IgD-negative memory B cell (primary cell): ENCODE results near the gene SUPT3H. TPM values are rescaled to one million over a fixed set of nuclear protein-coding genes. Genes with fewer than 3 reads are reported as not detected.
"Not testable (repeated sequence)": the region's sequence is repeated elsewhere in the genome, so short reads cannot be mapped to it uniquely, and the experiment has no call there.

Experiments
- H3K27ac Mint-ChIP-seq, 3 donors: one replicate each; pipeline ENCODE4 v1.8.0; 2020 to 2022; ENCODE audit warnings: mild to moderate bottlenecking in 3 of 3, mixed read lengths in 3 of 3, moderate library complexity in 1 of 3
- H3K27me3 Mint-ChIP-seq: one replicate; pipeline ENCODE4 v1.8.0; 2021; ENCODE audit warnings: mixed read lengths
- H3K36me3 Mint-ChIP-seq: one replicate; pipeline ENCODE4 v1.8.0; 2020; ENCODE audit warnings: mild to moderate bottlenecking, mixed read lengths
- H3K4me1 Mint-ChIP-seq, 3 donors: one replicate each; pipeline ENCODE4 v1.8.0; 2020 to 2022; ENCODE audit warnings: mixed read lengths in 3 of 3, mild to moderate bottlenecking in 1 of 3
- H3K4me3 Mint-ChIP-seq, 4 donors: one replicate each; pipeline ENCODE4 v1.8.0; 2020 to 2022; ENCODE audit warnings: mild to moderate bottlenecking in 4 of 4, mixed read lengths in 4 of 4, moderate library complexity in 3 of 4
- H3K9me3 Mint-ChIP-seq, 3 donors: one replicate each; pipeline ENCODE4 v1.8.0; 2020 to 2021; ENCODE audit warnings: mixed read lengths in 3 of 3, mild to moderate bottlenecking in 1 of 3
- polyA plus RNA-seq: library from polyadenylated mRNA; unstranded; fragments of 300-500 nt; fragmentation: Illumina TruSeq; gene quantifications from one replicate; pipeline ENCODE4 v1.2.3, GENCODE V29; 2021

SUPT3H gene
- polyA plus RNA-seq, 1 donor from 2014 or later = 8.5 TPM

DNA sequence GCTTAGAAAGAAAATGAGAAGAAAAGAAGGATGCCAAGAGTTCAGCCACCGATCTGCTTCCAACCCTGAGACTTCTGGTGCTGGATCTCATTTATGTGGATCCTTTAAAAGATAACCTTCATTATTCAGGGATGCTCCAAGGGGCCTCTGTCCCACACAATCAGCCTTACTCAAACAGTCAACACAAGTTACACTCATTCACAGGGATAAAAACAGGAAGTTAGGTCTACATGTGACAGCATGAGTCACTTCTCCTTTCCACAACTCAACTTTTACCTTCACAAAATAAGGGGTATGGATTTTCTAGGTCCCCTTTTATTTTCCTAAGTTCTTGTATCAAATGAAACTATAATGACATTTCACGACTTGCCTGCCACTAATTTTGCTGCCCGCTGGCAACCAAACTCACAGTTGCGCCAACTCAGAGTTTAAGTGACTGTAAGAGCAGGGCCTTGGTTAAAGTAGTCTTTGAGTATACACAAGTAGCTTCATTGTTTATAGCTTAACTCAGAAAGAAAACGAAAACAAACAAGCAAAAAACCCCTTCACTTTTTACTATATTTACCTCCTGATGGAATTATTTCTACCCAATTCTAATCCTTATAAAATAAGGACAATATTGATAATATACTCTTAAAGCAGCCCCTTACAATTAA lies 328.4 kb downstream of the SUPT3H start:
- H3K9me3 Mint-ChIP-seq = no peaks in the 10 kb centered on the region
- H3K27me3 Mint-ChIP-seq = no peaks in the 10 kb centered on the region
- H3K4me3 Mint-ChIP-seq = no peak overlapping the region
- H3K4me1 Mint-ChIP-seq = peaks cover 17 to 24% (median 23%) of the 10 kb centered on the region in 3 donors
- H3K27ac Mint-ChIP-seq = peak overlapping the region in 2 of 3 donors; percentile 4 to 76
- H3K36me3 Mint-ChIP-seq = peaks cover 6% of the 10 kb centered on the region

DNA sequence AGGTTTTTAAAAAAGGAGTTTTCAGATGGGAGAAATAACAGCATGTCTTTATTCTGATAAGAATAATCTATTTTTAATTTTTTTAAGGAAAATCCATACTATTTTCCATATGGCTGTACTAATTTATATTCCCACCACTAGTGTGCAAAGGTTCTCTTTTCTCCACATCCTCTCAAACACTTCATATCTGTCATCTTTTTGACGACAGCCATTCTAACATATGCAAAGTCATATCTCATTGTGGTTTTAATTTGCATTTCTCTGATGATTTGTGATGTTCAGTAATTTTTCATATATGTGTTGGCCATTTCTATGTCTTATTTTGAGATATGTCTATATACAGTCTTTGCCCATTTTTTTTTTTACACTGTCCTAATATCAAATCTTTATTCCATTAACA lies 330.2 kb downstream of the SUPT3H start:
- H3K4me3 Mint-ChIP-seq = no peak overlapping the region
- H3K27me3 Mint-ChIP-seq = no peaks in the 10 kb centered on the region
- no peaks in the 10 kb centered on the region for H3K9me3 Mint-ChIP-seq
- H3K4me1 Mint-ChIP-seq = peaks cover 17 to 27% (median 26%) of the 10 kb centered on the region in 3 donors
- peaks cover 6% of the 10 kb centered on the region for H3K36me3 Mint-ChIP-seq
- no peak overlapping the region for H3K27ac Mint-ChIP-seq

DNA sequence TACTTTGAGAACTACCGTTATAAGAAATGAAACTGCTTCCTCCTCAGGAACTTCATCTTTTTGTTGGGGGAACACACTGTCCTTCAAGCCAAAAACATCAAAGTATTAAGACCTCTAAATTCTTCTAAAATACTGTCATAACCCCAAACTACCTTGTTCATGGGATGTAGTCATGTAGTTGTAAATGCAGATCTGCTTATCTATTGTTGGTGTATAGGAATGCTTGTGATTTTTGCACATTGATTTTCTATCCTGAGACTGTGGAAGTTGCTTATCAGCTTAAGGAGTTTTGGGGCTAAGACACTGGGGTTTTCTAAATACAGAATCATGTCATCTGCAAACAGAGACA lies 332.5 kb downstream of the SUPT3H start:
- Mint-ChIP-seq H3K9me3 (no peaks in the 10 kb centered on the region), H3K4me3 (no peak overlapping the region), H3K4me1 (peaks cover 17 to 26% (median 25%) of the 10 kb centered on the region in 3 donors), H3K27ac (no peak overlapping the region), H3K36me3 (peaks cover 3% of the 10 kb centered on the region), H3K27me3 (no peaks in the 10 kb centered on the region)

DNA sequence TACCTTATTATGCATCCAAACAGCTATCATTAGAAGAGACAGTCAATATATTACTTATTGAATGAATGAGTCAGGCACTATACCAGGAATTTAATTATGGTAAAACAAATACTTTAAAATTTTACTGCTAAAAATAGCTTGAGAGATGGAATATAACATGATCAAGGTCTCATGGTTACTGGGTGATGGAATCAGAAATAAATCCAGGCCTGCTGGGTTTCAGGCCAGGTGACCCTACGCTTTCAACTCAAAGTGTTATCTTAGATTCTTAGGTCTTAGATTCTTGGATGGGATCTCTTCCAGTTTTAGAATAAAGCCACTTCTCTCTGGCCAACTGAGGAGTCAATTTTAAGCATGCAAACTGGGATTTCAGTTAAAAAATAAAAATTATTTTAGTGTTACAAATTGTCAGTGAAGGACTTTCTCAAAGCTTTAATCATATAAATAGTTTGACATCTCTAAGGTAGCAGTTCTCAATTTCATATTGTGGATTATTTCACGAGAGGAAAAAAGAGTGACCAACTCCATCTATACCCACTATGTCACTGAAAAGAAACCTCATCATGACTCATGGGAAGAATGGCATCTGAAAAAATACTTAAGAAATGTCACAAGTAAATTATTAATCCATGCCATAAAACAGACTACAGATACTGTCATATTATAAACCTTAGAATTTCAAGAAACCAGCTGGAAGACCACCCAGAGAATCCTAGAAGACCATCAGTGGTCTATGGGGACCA lies 333.1 kb downstream of the SUPT3H start:
- Mint-ChIP-seq H3K27ac (no peak overlapping the region), H3K9me3 (no peaks in the 10 kb centered on the region), H3K4me3 (no peak overlapping the region), H3K4me1 (peaks cover 17 to 25% (median 24%) of the 10 kb centered on the region in 3 donors), H3K27me3 (no peaks in the 10 kb centered on the region), H3K36me3 (peaks cover 3% of the 10 kb centered on the region)

DNA sequence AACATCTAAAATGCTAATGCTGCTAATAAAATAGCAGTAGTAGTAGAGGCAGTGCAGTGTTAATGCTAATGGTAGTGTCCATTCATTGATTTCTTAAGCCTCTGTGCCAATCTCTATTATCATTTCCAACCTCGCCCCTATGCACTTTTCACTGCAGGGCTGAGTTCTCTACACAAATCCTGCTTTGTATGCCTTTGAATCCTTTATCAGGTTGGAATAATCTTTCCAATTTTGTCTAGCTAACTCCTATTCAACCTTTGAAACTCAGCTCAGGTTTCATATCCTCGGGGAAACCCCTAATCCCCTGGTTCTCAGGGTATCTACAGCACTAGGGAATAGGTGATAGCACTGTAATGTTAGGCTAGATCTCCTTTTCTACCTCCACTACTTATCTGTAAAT lies 333.6 kb downstream of the SUPT3H start:
- Mint-ChIP-seq H3K4me3 (no peak overlapping the region), H3K27me3 (no peaks in the 10 kb centered on the region), H3K36me3 (peaks cover under 1% of the 10 kb centered on the region), H3K27ac (no peak overlapping the region), H3K9me3 (no peaks in the 10 kb centered on the region), H3K4me1 (peaks cover 12 to 19% (median 18%) of the 10 kb centered on the region in 3 donors)

DNA sequence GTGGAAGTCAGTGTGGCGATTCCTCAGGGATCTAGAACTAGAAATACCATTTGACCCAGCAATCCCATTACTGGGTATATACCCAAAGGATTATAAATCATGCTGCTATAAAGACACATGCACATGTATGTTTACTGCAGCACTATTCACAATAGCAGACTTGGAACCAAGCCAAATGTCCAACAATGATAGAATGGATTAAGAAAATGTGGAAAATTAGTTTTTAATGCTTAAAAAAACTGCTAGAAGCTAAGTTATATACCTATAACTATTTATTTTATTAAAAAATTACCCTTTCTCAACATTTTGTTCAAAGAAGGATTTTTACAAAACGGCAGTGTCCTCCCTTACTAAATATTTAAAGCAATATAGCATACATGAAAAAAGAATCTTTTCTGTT lies 335.1 kb downstream of the SUPT3H start:
- H3K36me3 Mint-ChIP-seq, H3K9me3 Mint-ChIP-seq, H3K4me3 Mint-ChIP-seq, H3K27ac Mint-ChIP-seq, H3K27me3 Mint-ChIP-seq: not testable (repeated sequence)
- H3K4me1 Mint-ChIP-seq = peaks cover 7 to 12% (median 9%) of the 10 kb centered on the region in 3 donors

DNA sequence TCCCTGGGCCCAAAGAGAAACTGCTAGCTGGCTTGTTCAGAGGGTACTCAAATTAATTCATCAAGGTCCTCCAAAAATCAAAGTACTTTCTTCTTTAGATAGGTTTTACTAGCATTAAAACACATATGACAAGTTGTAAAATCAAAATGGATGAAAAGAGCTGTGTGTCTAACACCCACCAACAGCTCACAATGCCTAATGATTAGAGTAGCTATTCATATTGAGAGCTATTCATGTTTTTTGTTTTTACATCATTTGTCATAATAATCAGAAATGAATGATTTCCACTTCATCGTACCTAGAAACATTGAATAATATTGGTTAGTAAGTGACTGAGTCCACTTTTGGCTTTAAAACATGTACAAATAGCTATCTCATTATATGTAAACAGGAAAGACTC lies 339.5 kb downstream of the SUPT3H start:
- H3K4me3 Mint-ChIP-seq = no peak overlapping the region
- H3K27ac Mint-ChIP-seq = no peak overlapping the region
- H3K27me3 Mint-ChIP-seq = no peaks in the 10 kb centered on the region
- peaks cover 0 to 1% (median 0%) of the 10 kb centered on the region in 3 donors for H3K4me1 Mint-ChIP-seq
- peaks cover 5% of the 10 kb centered on the region for H3K36me3 Mint-ChIP-seq
- no peaks in the 10 kb centered on the region for H3K9me3 Mint-ChIP-seq

DNA sequence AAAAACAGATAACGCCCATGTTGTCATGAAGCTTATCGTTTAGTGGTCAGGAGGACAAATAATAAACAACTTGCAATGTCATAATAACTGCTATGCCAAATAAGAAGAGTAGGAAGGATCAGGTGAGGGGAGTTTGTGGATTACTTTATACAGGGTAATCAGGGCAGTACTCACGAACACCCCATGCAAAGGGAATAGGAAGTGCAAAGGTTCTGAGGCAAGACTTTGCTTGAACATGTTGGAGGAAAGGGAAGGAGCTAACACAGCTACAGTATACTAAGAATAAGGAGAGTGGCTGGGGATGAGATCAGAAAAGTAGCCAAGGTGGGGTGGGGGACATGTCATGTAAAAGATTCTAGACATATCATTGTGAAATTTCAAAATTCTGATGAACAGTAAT lies 341.6 kb downstream of the SUPT3H start:
- Mint-ChIP-seq H3K27me3 (no peaks in the 10 kb centered on the region), H3K4me3 (no peak overlapping the region), H3K4me1 (peaks cover 0 to 1% (median 0%) of the 10 kb centered on the region in 3 donors), H3K27ac (no peak overlapping the region), H3K9me3 (no peaks in the 10 kb centered on the region), H3K36me3 (peaks cover 5% of the 10 kb centered on the region)

DNA sequence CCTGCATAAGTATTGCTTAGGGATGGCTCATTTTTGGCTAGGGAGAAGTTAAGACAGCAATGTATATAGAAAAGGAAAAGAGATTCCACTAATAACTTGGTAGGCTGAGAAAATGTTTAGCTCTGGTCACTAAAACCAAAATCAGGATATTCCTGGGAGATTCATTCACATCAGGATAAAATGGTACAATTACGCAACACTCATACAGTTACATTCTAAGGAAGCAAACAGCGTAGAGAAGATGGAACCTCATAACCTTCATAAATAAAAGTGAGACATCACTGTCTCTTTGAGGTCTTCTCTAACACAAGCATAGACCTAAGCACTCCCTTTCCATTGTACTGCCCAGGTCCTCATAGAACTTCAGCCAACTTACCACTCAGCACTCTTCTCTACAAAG lies 345.3 kb downstream of the SUPT3H start:
- H3K27ac Mint-ChIP-seq = no peak overlapping the region
- H3K4me1 Mint-ChIP-seq = peaks cover 0 to 2% (median 0%) of the 10 kb centered on the region in 3 donors
- H3K4me3 Mint-ChIP-seq = no peak overlapping the region
- H3K36me3 Mint-ChIP-seq = peaks cover 5% of the 10 kb centered on the region
- H3K27me3 Mint-ChIP-seq = no peaks in the 10 kb centered on the region
- peaks cover 0 to 7% (median 4%) of the 10 kb centered on the region in 3 donors for H3K9me3 Mint-ChIP-seq

DNA sequence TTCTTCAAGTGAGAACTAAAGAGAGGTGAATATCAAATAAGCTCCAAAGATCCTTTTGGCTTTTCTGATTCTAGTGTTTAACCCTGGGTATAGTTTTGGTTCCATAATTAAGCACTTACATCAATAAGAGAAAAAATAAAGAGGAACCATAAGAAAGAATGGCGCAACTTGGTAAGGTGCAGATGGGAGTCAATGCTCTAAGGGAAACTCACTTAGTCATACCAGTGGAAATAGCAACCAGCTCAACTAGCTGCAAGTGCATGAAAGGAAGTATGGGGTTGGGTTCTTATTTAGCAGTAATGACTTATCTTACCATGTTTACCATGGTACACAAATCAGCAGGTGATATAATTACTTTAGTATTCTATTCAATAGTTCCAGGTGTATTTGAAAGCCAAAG lies 346.1 kb downstream of the SUPT3H start:
- H3K4me1 Mint-ChIP-seq = peaks cover 3 to 4% (median 3%) of the 10 kb centered on the region in 3 donors
- no peak overlapping the region for H3K27ac Mint-ChIP-seq
- H3K27me3 Mint-ChIP-seq = no peaks in the 10 kb centered on the region

DNA sequence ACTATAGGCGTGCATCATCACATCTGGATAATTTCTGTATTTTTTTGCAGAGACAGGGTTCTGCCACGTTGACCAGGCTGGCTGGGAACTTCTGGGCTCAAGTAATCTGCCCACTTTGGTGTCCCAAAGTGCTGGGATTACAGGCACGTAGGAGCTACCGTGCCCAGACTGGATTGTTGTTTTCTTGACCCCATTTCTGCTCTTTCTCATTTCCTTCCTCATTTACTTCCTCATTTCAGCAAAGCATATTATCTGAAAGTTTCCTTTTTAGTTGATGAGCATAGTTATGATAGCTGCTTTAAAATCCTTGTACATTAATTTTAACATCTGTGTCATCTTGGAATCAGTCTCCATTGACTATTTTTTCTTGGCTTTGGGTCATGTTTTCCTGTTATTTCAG lies 350.6 kb downstream of the SUPT3H start:
- peaks cover 4% of the 10 kb centered on the region for H3K36me3 Mint-ChIP-seq
- H3K4me3 Mint-ChIP-seq = no peak overlapping the region
- H3K9me3 Mint-ChIP-seq = peaks cover 2 to 10% (median 8%) of the 10 kb centered on the region in 3 donors
- H3K27me3 Mint-ChIP-seq = no peaks in the 10 kb centered on the region
- H3K27ac Mint-ChIP-seq = no peak overlapping the region
- peaks cover 4 to 8% (median 5%) of the 10 kb centered on the region in 3 donors for H3K4me1 Mint-ChIP-seq

More for the DNA sequence above, 346.1 kb downstream of the SUPT3H start:
- Mint-ChIP-seq H3K4me3 (no peak overlapping the region), H3K9me3 (peaks cover 0 to 10% (median 8%) of the 10 kb centered on the region in 3 donors), H3K36me3 (peaks cover 5% of the 10 kb centered on the region)

DNA sequence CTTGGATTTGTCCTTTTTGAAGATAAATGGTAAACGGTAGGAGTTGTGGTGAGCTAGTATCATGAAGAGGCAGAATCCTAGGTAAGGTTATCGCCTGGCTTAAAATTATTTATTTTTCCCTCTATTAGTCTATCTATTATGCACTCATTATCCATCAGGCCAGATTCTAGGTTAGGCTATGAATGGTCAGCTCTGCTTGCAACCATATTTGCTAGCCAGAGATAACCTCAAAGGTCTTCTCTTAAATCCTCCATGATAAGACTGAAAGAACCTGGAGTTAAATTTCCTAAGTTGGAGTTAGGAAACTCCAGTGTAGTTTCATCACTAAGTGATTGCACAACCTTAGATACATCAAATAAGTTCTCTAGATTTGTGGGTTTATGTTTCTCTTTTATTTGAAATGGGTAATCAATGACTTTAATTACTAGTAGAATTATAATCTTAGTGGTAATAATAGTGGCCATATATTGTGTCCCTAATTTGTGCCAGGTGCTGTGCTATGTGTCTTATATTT lies 351.7 kb downstream of the SUPT3H start:
- no peak overlapping the region for H3K4me3 Mint-ChIP-seq
- H3K27ac Mint-ChIP-seq = no peak overlapping the region
- peaks cover 4 to 8% (median 5%) of the 10 kb centered on the region in 3 donors for H3K4me1 Mint-ChIP-seq
- H3K27me3 Mint-ChIP-seq = no peaks in the 10 kb centered on the region
- peaks cover 2 to 10% (median 8%) of the 10 kb centered on the region in 3 donors for H3K9me3 Mint-ChIP-seq
- peaks cover 4% of the 10 kb centered on the region for H3K36me3 Mint-ChIP-seq

DNA sequence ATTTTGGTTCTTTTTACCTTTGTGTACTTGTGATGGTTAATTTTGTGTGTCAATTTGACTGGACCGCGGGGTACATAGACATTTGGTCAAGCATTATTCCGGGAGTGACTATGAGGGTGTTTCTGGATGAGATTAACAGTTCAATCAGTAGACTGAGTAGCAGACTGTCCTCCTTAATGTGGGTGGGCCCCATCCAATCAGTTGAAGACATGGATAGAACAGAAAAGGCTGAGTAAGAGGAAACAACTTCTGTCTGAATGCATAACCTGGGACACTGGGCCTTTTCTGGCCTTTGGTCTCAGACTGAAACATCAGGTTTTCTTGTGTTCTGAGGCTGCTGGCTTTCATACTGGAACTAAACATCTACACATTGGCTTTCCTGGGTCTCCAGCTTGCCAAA lies 353.1 kb downstream of the SUPT3H start:
- H3K4me1 Mint-ChIP-seq = peaks cover 4 to 8% (median 5%) of the 10 kb centered on the region in 3 donors
- no peak overlapping the region for H3K4me3 Mint-ChIP-seq
- peaks cover 2 to 10% (median 8%) of the 10 kb centered on the region in 3 donors for H3K9me3 Mint-ChIP-seq
- H3K27ac Mint-ChIP-seq = no peak overlapping the region
- H3K36me3 Mint-ChIP-seq = peaks cover 4% of the 10 kb centered on the region
- no peaks in the 10 kb centered on the region for H3K27me3 Mint-ChIP-seq

DNA sequence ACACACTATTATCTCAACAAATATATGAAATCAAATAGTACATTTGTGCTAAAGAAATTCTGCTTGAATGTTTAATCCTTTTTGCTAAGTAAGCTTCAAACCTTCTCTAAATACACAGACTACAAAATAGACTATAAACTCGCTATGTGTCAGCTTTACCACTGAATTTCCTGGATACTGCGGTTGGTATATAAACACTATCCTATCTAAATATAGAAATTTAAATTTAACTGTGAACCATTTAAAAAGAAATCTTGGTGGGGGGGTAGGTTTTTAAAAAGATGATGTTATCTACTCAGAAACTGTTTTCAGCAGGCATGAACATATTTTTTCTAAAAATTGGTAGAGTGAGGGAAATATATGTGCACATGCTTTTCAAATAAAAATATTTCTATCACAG lies 356.1 kb downstream of the SUPT3H start:
- Mint-ChIP-seq H3K4me1 (peaks cover 0 to 5% (median 2%) of the 10 kb centered on the region in 3 donors), H3K27me3 (no peaks in the 10 kb centered on the region), H3K4me3 (no peak overlapping the region), H3K27ac (no peak overlapping the region), H3K36me3 (peaks cover 3% of the 10 kb centered on the region), H3K9me3 (peaks cover 0 to 2% (median 0%) of the 10 kb centered on the region in 3 donors)

DNA sequence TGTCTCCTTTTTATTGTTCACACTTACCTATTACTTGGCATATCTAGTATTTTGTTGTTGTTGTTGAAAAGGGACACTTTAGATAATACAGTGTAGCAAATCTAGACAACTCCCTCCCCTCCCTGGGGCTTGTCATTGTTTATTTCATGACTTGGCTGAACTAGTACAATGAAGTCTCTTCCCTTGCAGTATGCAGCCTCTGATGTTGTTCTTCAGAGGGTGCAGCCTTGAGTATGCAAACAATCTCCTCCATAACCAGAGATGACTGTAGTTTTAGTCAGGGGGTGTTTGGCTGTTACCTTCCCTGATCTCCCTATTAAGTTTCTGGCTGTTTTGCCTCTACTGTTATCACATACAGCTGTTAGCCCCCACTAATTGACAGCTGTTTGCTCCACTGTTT lies 365.0 kb downstream of the SUPT3H start:
- no peak overlapping the region for H3K27ac Mint-ChIP-seq

More for the DNA sequence above, 365.0 kb downstream of the SUPT3H start:
- Mint-ChIP-seq H3K4me1 (peaks cover 0 to 1% (median 0%) of the 10 kb centered on the region in 3 donors), H3K9me3 (peaks cover 5 to 10% (median 6%) of the 10 kb centered on the region in 3 donors), H3K27me3 (no peaks in the 10 kb centered on the region), H3K36me3 (peaks cover 6% of the 10 kb centered on the region), H3K4me3 (no peak overlapping the region)
